22Rv1 (cell line): ENCODE measurements around the gene RNF130.

Source experiments
- H3K27ac ChIP-seq: fragments of 450-650 bp; 2 replicates; pipeline ENCODE4 v1.5.1; 2017
- CTCF ChIP-seq: fragments of 450-650 bp; IDR thresholded peaks from 2 replicates; pipeline ENCODE4 v1.5.1; 2017; ENCODE audit warnings: mild to moderate bottlenecking
- ZFX ChIP-seq: fragments of 450-650 bp; IDR thresholded peaks from 2 replicates; pipeline ENCODE4 v1.6.1; 2017; ENCODE audit warnings: antibody characterized with exemption, borderline replicate concordance

Gene RNF130

DNA sequence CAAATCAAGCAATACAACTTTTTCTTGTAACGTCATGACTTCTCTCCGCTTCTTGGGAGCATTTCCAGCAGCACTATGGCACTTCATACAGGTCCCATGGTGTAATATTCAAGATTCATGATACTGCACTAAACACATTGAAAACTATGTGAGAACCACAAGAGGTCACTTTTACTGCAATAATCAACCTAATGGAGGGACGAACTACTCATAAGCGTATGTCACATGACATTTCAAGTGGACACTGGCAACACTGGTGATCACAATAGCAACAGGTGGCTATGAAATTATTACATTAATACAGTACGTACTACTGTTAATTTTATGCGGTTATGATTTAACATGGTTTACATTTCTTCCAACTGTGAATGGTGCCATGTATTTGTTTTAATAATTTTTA lies 85.2 kb downstream of the RNF130 start:
- H3K27ac ChIP-seq = no peak overlapping the region
- TF ChIP-seq ZFX = no peak

- TF ChIP-seq ZFX = no peak
- no peak for TF ChIP-seq CTCF
- H3K27ac ChIP-seq = no peak overlapping the region
Observed at GRCh38 chr5:179981636-179982035, 89.9 kb downstream of the RNF130 start.

DNA sequence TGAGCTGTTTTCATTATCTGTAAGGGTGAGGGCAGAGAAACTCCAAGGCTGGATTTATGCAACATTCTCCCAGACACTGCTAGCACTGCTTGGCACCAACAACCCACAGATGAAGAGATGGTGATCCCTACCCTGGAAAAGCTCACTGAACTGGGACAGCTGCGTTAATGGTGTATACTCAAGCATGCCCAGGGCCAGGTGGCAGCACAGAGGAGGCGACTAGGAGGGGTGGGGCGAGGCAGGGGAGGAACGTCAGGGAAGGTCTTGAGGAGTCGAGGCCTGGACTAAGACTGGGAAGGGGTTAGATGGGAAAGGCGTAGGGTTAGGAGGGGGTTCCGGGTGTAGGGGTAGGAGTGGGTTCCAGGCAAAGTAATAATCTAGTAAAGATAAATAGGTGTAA lies 90.8 kb downstream of the RNF130 start:
- H3K27ac ChIP-seq = no peak overlapping the region
- TF ChIP-seq CTCF (no peak), ZFX (no peak)

DNA sequence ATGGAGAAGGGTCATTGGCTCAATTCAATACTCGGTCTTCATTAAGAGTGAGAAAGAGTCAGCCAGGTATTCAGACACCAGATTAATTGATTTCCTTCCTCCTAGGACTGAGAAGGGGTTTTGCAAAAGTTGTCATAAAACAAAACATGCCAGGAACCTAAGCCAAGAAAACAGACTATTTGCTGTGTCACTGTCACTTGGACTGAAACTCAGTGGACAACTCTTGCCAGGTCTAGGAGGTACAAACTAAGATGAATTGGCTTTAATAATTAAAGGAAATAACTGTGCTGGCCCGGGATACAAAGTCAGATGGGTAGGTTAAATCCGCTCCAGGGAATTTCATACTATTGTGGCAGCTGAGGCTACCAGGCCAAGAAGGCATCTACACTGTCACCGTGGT lies 92.8 kb downstream of the RNF130 start:
- no peak overlapping the region for H3K27ac ChIP-seq
- TF ChIP-seq CTCF (no peak), ZFX (no peak)

DNA sequence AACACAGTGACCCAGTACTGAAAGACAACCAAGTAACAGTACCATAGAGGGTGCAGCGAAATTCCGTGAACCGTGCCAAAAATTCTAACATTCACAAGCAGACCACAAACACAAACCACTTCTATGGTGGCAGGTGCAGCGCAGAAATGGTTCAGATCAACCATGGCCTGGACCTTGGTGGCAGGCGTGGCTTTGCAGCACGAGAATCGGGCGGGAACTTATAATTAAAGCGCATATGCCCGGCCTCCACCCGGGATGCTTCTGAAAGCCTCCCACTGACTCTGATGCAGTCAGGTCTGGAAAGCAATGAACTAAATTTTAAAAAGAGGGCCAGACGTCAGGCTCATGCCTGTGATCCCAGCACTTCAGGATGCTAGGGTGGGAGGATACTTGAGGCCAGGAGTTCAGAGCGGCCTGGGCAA lies 95.8 kb downstream of the RNF130 start:
- TF ChIP-seq CTCF = no peak
- TF ChIP-seq ZFX = no peak
- no peak overlapping the region for H3K27ac ChIP-seq

GRCh38 chr5:179974946-179975712 lies 96.4 kb downstream of the RNF130 start:
- TF ChIP-seq CTCF (peak; percentile 72), ZFX (no peak)
- H3K27ac ChIP-seq = no peak overlapping the region

DNA sequence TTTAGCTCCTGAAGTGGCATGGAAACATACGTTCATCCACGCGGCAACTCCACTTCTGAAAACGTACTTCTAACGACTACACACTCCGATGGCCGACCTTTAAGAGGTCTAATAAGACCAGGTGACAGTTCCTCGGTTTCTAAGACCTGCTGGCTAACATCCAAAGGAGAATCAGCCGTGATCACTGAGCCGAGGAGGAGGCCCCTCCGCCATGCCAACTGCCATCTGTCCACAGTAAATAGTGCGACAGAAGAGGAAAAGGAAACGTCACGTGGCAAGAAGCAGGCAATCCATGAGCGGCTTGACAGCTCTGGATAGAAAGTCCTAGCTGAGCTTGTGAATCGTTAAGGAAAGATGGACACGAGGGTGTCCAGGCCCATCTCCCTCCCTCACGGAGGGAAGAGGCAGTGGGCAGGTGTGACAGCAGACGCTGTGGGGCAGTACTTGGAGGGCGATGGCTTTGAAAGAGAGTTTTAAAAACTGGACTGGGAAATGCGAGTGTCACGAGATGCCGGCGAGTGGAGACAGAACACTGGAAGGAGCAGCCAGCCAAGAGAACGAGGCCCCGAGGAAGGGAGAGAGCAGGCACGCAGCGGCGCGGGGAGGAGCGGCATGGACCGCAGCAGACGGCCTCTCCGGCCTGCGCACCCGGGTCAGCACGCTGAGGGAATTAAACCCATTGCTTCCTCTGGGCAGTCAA lies 97.2 kb downstream of the RNF130 start:
- no peak overlapping the region for H3K27ac ChIP-seq
- TF ChIP-seq CTCF = no peak
- TF ChIP-seq ZFX = no peak
